Spleen (tissue), 11 donors: ENCODE data around the gene ANKRD29. TPM values are rescaled to one million over a fixed set of nuclear protein-coding genes. Genes with fewer than 3 reads are reported as not detected.
A peak's percentile ranks its signal among the peaks of the same experiment; 100 is the strongest.

Source experiments
- DNase-seq: peaks from one replicate; pipeline ENCODE4 v3.0.0-alpha.2; 2020
- H3K27ac ChIP-seq, 8 donors: fragments of 200-600 bp; sonication (generic) in 7 of 8; 1 replicate in 4 of 8; 2 replicates in 4 of 8; pipeline versions ENCODE4 v1.5.0 to v1.8.0; 2016 to 2021; ENCODE audit warnings: inconsistent platforms in 4 of 8, mild to moderate bottlenecking in 4 of 8, moderate library complexity in 1 of 8
- H3K27me3 ChIP-seq, 7 donors: fragments of 200-600 bp; sonication (generic) in 6 of 7; replicated peaks in 1 of 7; 1 replicate in 4 of 7; 2 replicates in 3 of 7; pipeline versions ENCODE4 v1.5.0 to v1.8.0; 2016 to 2021; ENCODE audit warnings: inconsistent platforms in 3 of 7, mild to moderate bottlenecking in 1 of 7
- H3K36me3 ChIP-seq, 6 donors: fragments of 200-600 bp; sonication (generic) in 5 of 6; 1 replicate in 4 of 6; 2 replicates in 2 of 6; pipeline versions ENCODE4 v1.5.0 to v1.8.0; 2016 to 2021; ENCODE audit warnings: inconsistent platforms in 2 of 6
- H3K4me1 ChIP-seq, 6 donors: fragments of 200-600 bp; sonication (generic) in 5 of 6; 1 replicate in 3 of 6; 2 replicates in 3 of 6; pipeline versions ENCODE4 v1.5.0 to v1.8.0; 2016 to 2021; ENCODE audit warnings: inconsistent platforms in 3 of 6
- H3K4me3 ChIP-seq, 8 donors: fragments of 200-600 bp; sonication (generic) in 7 of 8; 1 replicate in 4 of 8; 2 replicates in 4 of 8; pipeline versions ENCODE4 v1.5.0 to v1.8.0; 2016 to 2021; ENCODE audit warnings: inconsistent platforms in 4 of 8, mild to moderate bottlenecking in 4 of 8, moderate library complexity in 2 of 8
- H3K9me3 ChIP-seq, 8 donors: fragments of 200-600 bp; sonication (generic) in 7 of 8; 1 replicate in 4 of 8; 2 replicates in 4 of 8; pipeline versions ENCODE4 v1.5.0 to v1.8.0; 2016 to 2021; ENCODE audit warnings: inconsistent platforms in 4 of 8
- CTCF ChIP-seq, 11 experiments: fragments of 200-600 bp in 7 of 11; fragments of 450-650 bp in 4 of 11; sonication (generic) in 4 of 11; IDR thresholded peaks in 8 of 11; conservative IDR thresholded peaks in 3 of 11; 1 replicate in 7 of 11; 2 replicates in 4 of 11; pipeline versions ENCODE4 v1.4.0 to v1.8.0; 2016 to 2021; ENCODE audit warnings: antibody characterized with exemption in 11 of 11, inconsistent platforms in 4 of 11, mild to moderate bottlenecking in 1 of 11
- POLR2A ChIP-seq, 3 donors: fragments of 450-650 bp; IDR thresholded peaks; one replicate each; pipeline ENCODE4 v1.5.1; 2017; ENCODE audit warnings: antibody characterized with exemption in 3 of 3, mild to moderate bottlenecking in 1 of 3
- POLR2AphosphoS5 ChIP-seq, 3 donors: sonication (generic); formaldehyde crosslinking; IDR thresholded peaks; one replicate each; pipeline ENCODE4 v1.5.1; 2017; ENCODE audit warnings: antibody characterized with exemption in 3 of 3
- WGBS, 5 donors: extraction: QIAGEN DNeasy Blood & Tissue Kit in 3 of 5; methylation state at CpG; one replicate each; pipeline versions ENCODE4 v1.1.5 to v1.1.7; 2013 to 2018; 5-methylcytosine and 5-hydroxymethylcytosine counted together
- intact Hi-C: fragments of 100-400 bp; cut with DNase I; formaldehyde crosslinking; loops from one replicate; pipeline ENCODE4 v1.15.0; 2023; ENCODE audit warnings: low total_unique reads
- polyA plus RNA-seq, 3 donors: library from polyadenylated mRNA; stranded (reverse); fragments of 200-250 nt; gene quantifications; one replicate each; pipeline ENCODE4 v1.2.1, GENCODE V29; 2013
- total RNA-seq, 7 donors: library from RNA; depleted of rRNA in 3 of 7; stranded (reverse); fragments of >200 nt in 3 of 7; fragmentation: NEBNext Ultra II Directional in 4 of 7; extraction: Animal tissue kit (Norgen Biotek cat#: 25700) in 4 of 7; gene quantifications; one replicate each; pipeline versions ENCODE4 v1.1.0 to v1.2.1, GENCODE V29; 2016 to 2021
- donor health status: healthy with polysubstance abuse.
- donor health status: DM: no; HTN: no; CAD: no; lungs with moderate emphysema.
- donor health status: DM: no; HTN: no; CAD: no.
- donor health status: Bipolar disorder and iron deficiency.
- donor health status: healthy.
- donor health status: DM: no; HTN: no; CAD: no.
- donor health status: DM: yes; HTN: yes; CAD: no.

The ANKRD29 gene
- total and polyA plus RNA-seq, 10 donors, result 1.6 to 10.6 (median 3.7) TPM

GRCh38 chr18:23574611-23575308, 88.0 kb downstream of the ANKRD29 start:
- DNase-seq, result no peak
- Histone ChIP-seq H3K9me3 (no peaks in the 10 kb centered on the region), H3K27me3 (no peaks in the 10 kb centered on the region), H3K4me1 (peaks cover 22 to 79% (median 45%) of the 10 kb centered on the region in 6 donors), H3K27ac (peak overlapping the region; percentile 48 to 86 (median 77)), H3K36me3 (peaks cover 0 to 69% (median 21%) of the 10 kb centered on the region in 6 donors), H3K4me3 (peak overlapping the region in 1 of 8 donors; percentile 22)
- intact Hi-C loops, result no loop called here
- WGBS, 5 donors, result 58 to 70% (median 69%) methylated on average over 5 of the region's 5 CpGs
- TF ChIP-seq CTCF (IDR thresholded peaks at IDR 0.05 in 8 of 11, conservative IDR thresholded peaks at IDR 0.05 in 3 of 11) (no peak), POLR2A (IDR thresholded peaks at IDR 0.05) (no peak), POLR2AphosphoS5 (IDR thresholded peaks at IDR 0.05) (no peak)

DNA sequence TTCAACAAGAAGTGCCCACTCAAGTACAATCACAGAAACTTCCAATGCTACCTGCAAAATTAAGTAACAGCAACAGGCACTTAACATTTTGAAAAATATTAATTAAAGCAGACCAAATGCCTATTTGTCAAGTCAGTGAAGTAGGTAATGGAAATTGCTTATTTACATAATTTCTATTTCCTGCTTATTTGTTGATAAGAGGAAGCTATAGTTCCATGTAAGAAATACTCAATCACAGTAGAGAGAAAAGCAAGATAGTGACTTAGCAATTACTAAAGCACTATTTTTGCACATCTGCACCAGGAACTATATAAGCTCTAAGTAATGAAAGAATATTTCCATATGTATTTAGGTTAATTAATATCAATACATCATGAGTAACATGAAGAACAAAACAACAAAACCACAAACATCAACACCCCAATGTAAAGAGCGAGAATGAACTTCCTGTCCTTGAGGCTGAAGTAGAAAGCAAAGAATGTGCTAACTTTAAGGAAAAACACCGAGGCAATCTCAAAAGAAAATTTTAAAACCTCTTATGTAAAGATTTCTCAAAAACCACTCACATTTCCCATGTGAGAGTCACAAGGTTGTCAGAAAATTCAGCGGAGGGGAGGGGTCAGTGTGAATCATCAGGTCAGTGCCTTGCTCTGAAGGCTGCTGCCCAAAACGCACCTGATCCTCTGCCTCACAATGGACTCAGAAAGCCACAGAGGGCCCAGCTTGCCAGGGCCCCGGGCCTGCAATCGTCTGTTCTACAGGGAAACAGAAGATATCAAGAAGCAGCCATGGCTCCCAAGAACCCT, 88.9 kb downstream of the ANKRD29 start:
- no peak for DNase-seq
- H3K27me3 ChIP-seq, result no peaks in the 10 kb centered on the region
- peak overlapping the region in 1 of 8 donors; percentile 22 for H3K4me3 ChIP-seq
- peaks cover 22 to 73% (median 40%) of the 10 kb centered on the region in 6 donors for H3K4me1 ChIP-seq
- peaks cover 0 to 77% (median 29%) of the 10 kb centered on the region in 6 donors for H3K36me3 ChIP-seq
- H3K27ac ChIP-seq, result peak overlapping the region; percentile 48 to 86 (median 77)
- WGBS, 5 donors, result 37 to 51% (median 40%) methylated on average over 6 of the region's 6 CpGs
- intact Hi-C loops, result no loop called here
- H3K9me3 ChIP-seq, result no peaks in the 10 kb centered on the region
- TF ChIP-seq POLR2A (IDR thresholded peaks at IDR 0.05) (no peak), POLR2AphosphoS5 (IDR thresholded peaks at IDR 0.05) (no peak), CTCF (IDR thresholded peaks at IDR 0.05 in 8 of 11, conservative IDR thresholded peaks at IDR 0.05 in 3 of 11) (no peak)

DNA sequence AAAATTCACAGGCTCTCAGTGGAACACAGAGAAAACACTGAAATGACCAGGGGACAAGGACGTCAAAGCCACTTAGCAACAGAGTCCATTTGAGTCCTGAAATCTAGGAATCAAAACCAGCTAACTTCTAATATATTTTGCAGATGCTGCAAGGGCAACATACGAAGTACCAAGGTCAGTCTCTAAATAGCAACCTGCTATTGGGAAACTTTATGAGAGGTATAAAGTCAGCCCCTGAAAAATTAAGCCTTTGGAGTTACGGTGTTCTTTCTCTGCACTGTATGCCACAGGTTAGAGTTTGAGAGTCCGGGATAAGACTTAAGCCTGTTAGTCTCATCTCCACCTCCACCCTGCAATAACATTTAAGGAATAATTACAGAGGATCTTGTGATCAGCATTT, 89.7 kb downstream of the ANKRD29 start:
- intact Hi-C loops, result no loop called here
- peaks cover 0 to 81% (median 38%) of the 10 kb centered on the region in 6 donors for H3K36me3 ChIP-seq
- H3K27ac ChIP-seq, result peak overlapping the region in 6 of 8 donors; percentile 65 to 86 (median 79)

More for the DNA sequence above, 89.7 kb downstream of the ANKRD29 start:
- H3K9me3 ChIP-seq, result no peaks in the 10 kb centered on the region
- H3K27me3 ChIP-seq, result no peaks in the 10 kb centered on the region
- TF ChIP-seq POLR2AphosphoS5 (IDR thresholded peaks at IDR 0.05) (no peak), POLR2A (IDR thresholded peaks at IDR 0.05) (no peak), CTCF (IDR thresholded peaks at IDR 0.05 in 8 of 11, conservative IDR thresholded peaks at IDR 0.05 in 3 of 11) (no peak)
- WGBS, 5 donors, result 86 to 89% (median 88%) methylated on average over 4 of the region's 4 CpGs
- peaks cover 20 to 64% (median 33%) of the 10 kb centered on the region in 6 donors for H3K4me1 ChIP-seq
- no peak for DNase-seq
- no peak overlapping the region for H3K4me3 ChIP-seq
